Right lobe of liver (tissue), 6 donors: ENCODE measurements around the gene PIGO. TPM values are rescaled to one million over a fixed set of nuclear protein-coding genes. Genes with fewer than 3 reads are reported as not detected.

Experiments used
- ATAC-seq, 4 donors: fragments of 200-7000 bp; cut with Tn5 transposase; one replicate each; pipeline ENCODE4 v1.9.1; 2020; ENCODE audit warnings: mild to moderate bottlenecking in 4 of 4, moderate library complexity in 4 of 4
- DNase-seq, 3 donors: peaks; one replicate each; pipeline ENCODE4 v3.0.0-alpha.2; 2020
- H3K27ac ChIP-seq, 3 donors: fragments of 200-600 bp; one replicate each; pipeline ENCODE4 v1.8.0; 2022
- H3K27me3 ChIP-seq, 2 donors: fragments of 200-600 bp; one replicate each; pipeline ENCODE4 v1.8.0; 2022
- H3K36me3 ChIP-seq, 4 donors: fragments of 200-600 bp; sonication (generic) in 1 of 4; one replicate each; pipeline versions ENCODE4 v1.5.1 to v1.8.0; 2017 to 2022; ENCODE audit warnings: control low read depth in 1 of 4
- H3K4me1 ChIP-seq, 4 donors: fragments of 200-600 bp; sonication (generic) in 1 of 4; one replicate each; pipeline versions ENCODE4 v1.5.1 to v1.8.0; 2017 to 2022; ENCODE audit warnings: control low read depth in 1 of 4
- H3K4me3 ChIP-seq, 3 donors: fragments of 200-600 bp; one replicate each; pipeline ENCODE4 v1.8.0; 2022
- H3K9me3 ChIP-seq, 4 donors: fragments of 200-600 bp; sonication (generic) in 1 of 4; one replicate each; pipeline versions ENCODE4 v1.5.1 to v1.8.0; 2017 to 2022; ENCODE audit warnings: control low read depth in 1 of 4
- POLR2A ChIP-seq: fragments of 450-650 bp; IDR thresholded peaks from one replicate; pipeline ENCODE4 v1.6.1; 2017; ENCODE audit warnings: antibody characterized with exemption, mild to moderate bottlenecking
- WGBS: methylation state at CpG from one replicate; pipeline ENCODE4 v1.1.6; 2018; ENCODE audit warnings: low coverage, low lambda C conversion rate; ENCODE audit not compliant: insufficient coverage; ENCODE audit errors: missing lambda C conversion rate; 5-methylcytosine and 5-hydroxymethylcytosine counted together
- intact Hi-C, 2 donors: fragments of 100-400 bp; cut with DNase I; formaldehyde crosslinking; loops; one replicate each; pipeline versions ENCODE4 v1.11.2 to v1.14.1; 2022
- total RNA-seq, 6 experiments: library from RNA; depleted of rRNA in 2 of 6; stranded (reverse); fragments of >200 nt in 2 of 6; fragmentation: NEBNext Ultra II Directional in 3 of 6; extraction: Animal tissue kit (Norgen Biotek cat#: 25700) in 3 of 6; gene quantifications; one replicate each; pipeline versions ENCODE4 v1.1.0 to v1.2.4, GENCODE V29; 2016 to 2023
- TF ChIP-seq, protein P1 (sequence below), 4 donors: fragments of 200-600 bp in 3 of 4; fragments of 450-650 bp in 1 of 4; IDR thresholded peaks; one replicate each; pipeline versions ENCODE4 v1.5.1 to v1.8.0; 2016 to 2022; ENCODE audit warnings: antibody characterized with exemption in 4 of 4, mild to moderate bottlenecking in 2 of 4
- donor health status: DM: no; HTN: yes; CAD: no.
- donor health status: DM: no; HTN: no; CAD: no.
- donor health status: DM: no; HTN: no; CAD: no.
- donor health status: DM: no; HTN: yes; CAD: no.
- donor health status: DM: no; HTN: yes; CAD: no.

PIGO gene
- total RNA-seq, 6 experiments from 2014 or later: 11.5 to 18.0 (median 15.6) TPM

DNA sequence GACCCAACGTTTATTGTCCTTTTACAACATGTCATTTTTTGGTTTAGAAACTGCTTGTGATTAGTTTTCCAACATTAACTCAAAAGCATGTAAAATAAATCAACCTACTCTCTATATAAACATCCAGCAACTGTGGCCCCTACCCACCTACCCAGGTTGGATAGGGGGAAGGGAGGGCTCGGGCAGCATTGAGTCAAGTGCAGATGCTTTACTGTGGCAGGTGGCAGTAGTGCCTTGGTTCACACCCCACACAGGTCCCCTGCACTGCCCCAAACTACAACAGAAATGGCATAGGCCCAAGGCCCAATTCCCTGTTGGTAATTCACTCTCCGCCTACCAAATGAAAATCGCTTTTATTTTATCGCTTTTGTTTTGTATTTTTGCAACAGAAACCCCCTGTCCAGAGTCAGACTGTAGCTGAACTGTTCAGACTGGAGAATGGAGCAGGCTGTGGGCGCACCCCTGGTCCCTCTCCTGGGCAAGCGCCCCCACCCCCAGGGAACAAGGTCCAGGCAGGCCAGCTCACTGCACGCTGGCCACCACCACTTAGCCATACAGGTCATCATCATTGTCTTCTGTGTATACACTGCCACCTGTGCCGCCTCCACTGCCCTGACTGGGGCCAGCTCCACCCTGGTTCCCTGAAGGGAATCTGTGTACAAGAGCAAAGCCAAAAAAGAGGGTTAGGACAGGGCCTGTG lies 39.7 kb downstream of the PIGO start:
- WGBS: 90% methylated on average over 9 of the region's 9 CpGs
- no peak overlapping the region for H3K27ac ChIP-seq
- H3K27me3 ChIP-seq: no peaks in the 10 kb centered on the region
- H3K4me3 ChIP-seq: no peak overlapping the region
- intact Hi-C loops: no loop called here
- ATAC-seq: peak in 3 of 4 donors; percentile 28 to 46 (median 32)
- DNase-seq: no peak
- no peaks in the 10 kb centered on the region for H3K4me1 ChIP-seq
- H3K9me3 ChIP-seq: no peaks in the 10 kb centered on the region
- H3K36me3 ChIP-seq: peaks cover 20 to 85% (median 58%) of the 10 kb centered on the region in 4 donors
- TF ChIP-seq, protein P1, sequence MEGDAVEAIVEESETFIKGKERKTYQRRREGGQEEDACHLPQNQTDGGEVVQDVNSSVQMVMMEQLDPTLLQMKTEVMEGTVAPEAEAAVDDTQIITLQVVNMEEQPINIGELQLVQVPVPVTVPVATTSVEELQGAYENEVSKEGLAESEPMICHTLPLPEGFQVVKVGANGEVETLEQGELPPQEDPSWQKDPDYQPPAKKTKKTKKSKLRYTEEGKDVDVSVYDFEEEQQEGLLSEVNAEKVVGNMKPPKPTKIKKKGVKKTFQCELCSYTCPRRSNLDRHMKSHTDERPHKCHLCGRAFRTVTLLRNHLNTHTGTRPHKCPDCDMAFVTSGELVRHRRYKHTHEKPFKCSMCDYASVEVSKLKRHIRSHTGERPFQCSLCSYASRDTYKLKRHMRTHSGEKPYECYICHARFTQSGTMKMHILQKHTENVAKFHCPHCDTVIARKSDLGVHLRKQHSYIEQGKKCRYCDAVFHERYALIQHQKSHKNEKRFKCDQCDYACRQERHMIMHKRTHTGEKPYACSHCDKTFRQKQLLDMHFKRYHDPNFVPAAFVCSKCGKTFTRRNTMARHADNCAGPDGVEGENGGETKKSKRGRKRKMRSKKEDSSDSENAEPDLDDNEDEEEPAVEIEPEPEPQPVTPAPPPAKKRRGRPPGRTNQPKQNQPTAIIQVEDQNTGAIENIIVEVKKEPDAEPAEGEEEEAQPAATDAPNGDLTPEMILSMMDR (IDR thresholded peaks at IDR 0.05): no peak
- TF ChIP-seq POLR2A: no peak

DNA sequence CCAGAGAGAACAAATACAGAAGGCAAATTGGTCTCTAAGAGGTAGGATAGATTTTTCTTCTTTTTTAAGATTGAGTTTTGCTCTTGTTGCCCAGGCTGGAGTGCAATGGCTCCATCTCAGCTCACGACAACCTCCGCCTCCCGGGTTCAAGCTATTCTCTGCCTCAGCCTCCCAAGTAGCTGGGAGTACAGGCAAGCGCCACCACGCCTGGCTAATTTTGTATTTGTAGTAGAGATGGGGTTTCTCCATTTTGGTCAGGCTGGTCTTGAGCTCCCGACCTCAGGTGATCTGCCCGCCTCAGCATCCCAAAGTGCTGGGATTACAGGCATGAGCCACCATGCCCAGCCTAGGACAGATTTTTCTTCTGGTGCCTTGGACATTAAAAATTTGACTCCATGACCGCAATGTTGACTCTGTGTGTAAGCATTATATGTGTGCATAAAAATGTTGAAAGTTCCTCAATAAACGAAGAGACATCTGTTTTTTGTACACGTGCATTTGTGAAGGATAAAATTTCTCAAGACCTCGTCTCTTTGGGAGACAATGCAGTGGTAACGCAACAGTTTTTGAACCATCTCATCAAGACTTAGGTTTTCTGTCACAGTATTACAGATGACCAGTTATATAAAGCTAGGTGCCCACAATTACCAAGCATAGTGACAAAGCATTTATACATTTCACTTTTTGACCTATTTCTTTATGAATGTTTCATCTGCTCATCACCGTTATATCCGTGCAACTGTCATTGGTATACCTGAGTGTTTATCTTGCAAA lies 41.3 kb downstream of the PIGO start:
- Histone ChIP-seq H3K4me1 (no peaks in the 10 kb centered on the region), H3K36me3 (peaks cover 8 to 84% (median 46%) of the 10 kb centered on the region in 4 donors), H3K9me3 (no peaks in the 10 kb centered on the region), H3K4me3 (no peak overlapping the region), H3K27me3 (no peaks in the 10 kb centered on the region), H3K27ac (no peak overlapping the region)
- TF ChIP-seq POLR2A: no peak
- TF ChIP-seq, protein P1 (IDR thresholded peaks at IDR 0.05): no peak
- ATAC-seq: no peak
- WGBS: 96% methylated on average over 7 of the region's 14 CpGs
- intact Hi-C loops: no loop called here
- DNase-seq: no peak

DNA sequence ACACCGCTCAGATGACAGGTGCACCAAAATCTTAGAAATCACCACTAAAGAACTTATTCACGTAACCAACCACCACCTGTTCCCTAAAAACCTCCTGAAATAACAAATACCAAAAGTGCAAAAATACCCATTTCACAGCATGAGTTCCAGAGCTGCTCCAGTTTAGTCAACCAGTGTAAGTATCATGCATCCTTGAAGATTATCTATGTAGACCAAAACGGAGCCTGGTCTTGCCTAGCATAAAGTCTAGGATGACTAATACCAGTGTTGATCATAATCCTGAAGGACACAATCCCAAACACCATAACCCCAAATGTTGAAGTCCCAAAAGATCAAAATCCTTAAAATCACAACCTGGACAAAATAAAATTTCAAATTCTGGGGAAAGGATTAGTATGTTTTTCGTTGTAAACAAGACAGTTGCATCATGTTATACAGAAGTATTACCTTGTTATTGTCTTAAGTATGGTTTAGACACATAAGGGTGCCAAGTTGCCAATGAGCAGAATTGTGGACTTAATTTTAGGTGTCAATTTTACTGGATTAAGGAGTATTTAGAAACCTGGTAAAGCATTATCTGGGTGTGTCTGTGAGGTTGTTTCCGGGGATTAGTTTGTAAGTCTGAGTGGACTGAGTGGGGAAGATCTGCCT lies 42.1 kb downstream of the PIGO start:
- ATAC-seq (no peak), DNase-seq (no peak)
- 53% methylated on average over 4 of the region's 5 CpGs for WGBS
- Histone ChIP-seq H3K27ac (no peak overlapping the region), H3K36me3 (peaks cover 8 to 84% (median 41%) of the 10 kb centered on the region in 4 donors), H3K27me3 (no peaks in the 10 kb centered on the region), H3K4me3 (no peak overlapping the region), H3K9me3 (no peaks in the 10 kb centered on the region), H3K4me1 (no peaks in the 10 kb centered on the region)
- TF ChIP-seq POLR2A: no peak
- TF ChIP-seq, protein P1 (IDR thresholded peaks at IDR 0.05): no peak
- intact Hi-C loops: no loop called here

GRCh38 chr9:35051069-35051967 lies 45.1 kb downstream of the PIGO start:
- H3K36me3 ChIP-seq: peaks cover 0 to 64% (median 17%) of the 10 kb centered on the region in 4 donors
- no peaks in the 10 kb centered on the region for H3K4me1 ChIP-seq
- H3K27ac ChIP-seq: no peak overlapping the region
- ATAC-seq (peak; percentile 73 to 88 (median 82)), DNase-seq (no peak)
- no peak for TF ChIP-seq POLR2A
- TF ChIP-seq, protein P1 (IDR thresholded peaks at IDR 0.05): peak; percentile 51 to 66 (median 54)
- no peak overlapping the region for H3K4me3 ChIP-seq
- no peaks in the 10 kb centered on the region for H3K27me3 ChIP-seq
- no peaks in the 10 kb centered on the region for H3K9me3 ChIP-seq
- WGBS: 74% methylated on average over 7 of the region's 7 CpGs
- intact Hi-C loops: no loop called here
